ENCODE measurements around the gene RAI1. TPM values are rescaled to one million over a fixed set of nuclear protein-coding genes. Genes with fewer than 3 reads are reported as not detected.
A peak's percentile ranks its signal among the peaks of the same experiment; 100 is the strongest.

RAI1 gene
- total and polyA plus RNA-seq, 2 of the 13 experiments (the other 11 are each of a cell fraction or from before 2014, with no cell fraction given): 3.4 to 5.2 TPM

GRCh38 chr17:17835415-17836249 lies 154.4 kb downstream of the RAI1 start (continued):
- TF ChIP-seq FOXP1 (IDR thresholded peaks at IDR 0.05): no peak
- TF ChIP-seq FOXP1 (CRISPR knock-in tag; IDR thresholded peaks at IDR 0.05): no peak
- TF ChIP-seq ETV5 (CRISPR knock-in tag; IDR thresholded peaks at IDR 0.05; ENCODE audit: borderline replicate concordance): no peak
- no peak for TF ChIP-seq NFKB2 (CRISPR knock-in tag; IDR thresholded peaks at IDR 0.05; ENCODE audit: borderline replicate concordance)
- no peak; the same call in 1 of the 2 replicates for TF ChIP-seq ZNF160 (CRISPR knock-in tag; IDR thresholded peaks at IDR 0.05)
- no peak for TF ChIP-seq ZNF768 (CRISPR knock-in tag; IDR thresholded peaks at IDR 0.05)
- TF ChIP-seq ZSCAN31 (CRISPR knock-in tag; IDR thresholded peaks at IDR 0.05; ENCODE audit: low read depth): no peak
- TF ChIP-seq ZNF263 (CRISPR knock-in tag; IDR thresholded peaks at IDR 0.05): no peak
- TF ChIP-seq NFYB (CRISPR knock-in tag; IDR thresholded peaks at IDR 0.05): no peak
- TF ChIP-seq, protein P1, sequence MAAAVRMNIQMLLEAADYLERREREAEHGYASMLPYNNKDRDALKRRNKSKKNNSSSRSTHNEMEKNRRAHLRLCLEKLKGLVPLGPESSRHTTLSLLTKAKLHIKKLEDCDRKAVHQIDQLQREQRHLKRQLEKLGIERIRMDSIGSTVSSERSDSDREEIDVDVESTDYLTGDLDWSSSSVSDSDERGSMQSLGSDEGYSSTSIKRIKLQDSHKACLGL (CRISPR knock-in tag; IDR thresholded peaks at IDR 0.05): no peak; the same call in 1 of the 2 replicates
- TF ChIP-seq ZNF607 (CRISPR knock-in tag; IDR thresholded peaks at IDR 0.05; ENCODE audit: borderline replicate concordance): peak; percentile 93; the same call in 1 of the 2 replicates
- TF ChIP-seq HNRNPH1 (optimal IDR thresholded peaks at IDR 0.05; ENCODE audit: low read depth, low read length): no peak
- TF ChIP-seq, protein P2, sequence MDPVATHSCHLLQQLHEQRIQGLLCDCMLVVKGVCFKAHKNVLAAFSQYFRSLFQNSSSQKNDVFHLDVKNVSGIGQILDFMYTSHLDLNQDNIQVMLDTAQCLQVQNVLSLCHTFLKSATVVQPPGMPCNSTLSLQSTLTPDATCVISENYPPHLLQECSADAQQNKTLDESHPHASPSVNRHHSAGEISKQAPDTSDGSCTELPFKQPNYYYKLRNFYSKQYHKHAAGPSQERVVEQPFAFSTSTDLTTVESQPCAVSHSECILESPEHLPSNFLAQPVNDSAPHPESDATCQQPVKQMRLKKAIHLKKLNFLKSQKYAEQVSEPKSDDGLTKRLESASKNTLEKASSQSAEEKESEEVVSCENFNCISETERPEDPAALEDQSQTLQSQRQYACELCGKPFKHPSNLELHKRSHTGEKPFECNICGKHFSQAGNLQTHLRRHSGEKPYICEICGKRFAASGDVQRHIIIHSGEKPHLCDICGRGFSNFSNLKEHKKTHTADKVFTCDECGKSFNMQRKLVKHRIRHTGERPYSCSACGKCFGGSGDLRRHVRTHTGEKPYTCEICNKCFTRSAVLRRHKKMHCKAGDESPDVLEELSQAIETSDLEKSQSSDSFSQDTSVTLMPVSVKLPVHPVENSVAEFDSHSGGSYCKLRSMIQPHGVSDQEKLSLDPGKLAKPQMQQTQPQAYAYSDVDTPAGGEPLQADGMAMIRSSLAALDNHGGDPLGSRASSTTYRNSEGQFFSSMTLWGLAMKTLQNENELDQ (CRISPR knock-in tag; IDR thresholded peaks at IDR 0.05; ENCODE audit: borderline replicate concordance): no peak
- TF ChIP-seq PBX3 (CRISPR knock-in tag; IDR thresholded peaks at IDR 0.05; ENCODE audit: borderline replicate concordance): no peak
- TF ChIP-seq DNMT1 (CRISPR knock-in tag; IDR thresholded peaks at IDR 0.05): no peak
- TF ChIP-seq ZNF616 (CRISPR knock-in tag; IDR thresholded peaks at IDR 0.05; ENCODE audit: low read depth): no peak
- TF ChIP-seq NR3C1 (CRISPR knock-in tag; IDR thresholded peaks at IDR 0.05): no peak
- TF ChIP-seq ZNF569 (CRISPR knock-in tag; IDR thresholded peaks at IDR 0.05; ENCODE audit: borderline replicate concordance): no peak
- no peak for TF ChIP-seq HMGA1 (CRISPR knock-in tag; conservative IDR thresholded peaks at IDR 0.05)
- no peak for TF ChIP-seq NONO (IDR thresholded peaks at IDR 0.05)
- no peak for TF ChIP-seq NONO (CRISPR knock-in tag; conservative IDR thresholded peaks at IDR 0.05)
- TF ChIP-seq ZNF773 (CRISPR knock-in tag; IDR thresholded peaks at IDR 0.05; ENCODE audit: borderline replicate concordance): no peak
- TF ChIP-seq ZNF674 (CRISPR knock-in tag; IDR thresholded peaks at IDR 0.05; ENCODE audit: low read depth): no peak
- no peak for TF ChIP-seq CHCHD3 (CRISPR knock-in tag; IDR thresholded peaks at IDR 0.05)
- TF ChIP-seq ZNF292 (CRISPR knock-in tag; IDR thresholded peaks at IDR 0.05; ENCODE audit: borderline replicate concordance, low read depth): peak; percentile 20; the same call in 1 of the 2 replicates
- TF ChIP-seq ZNF513 (CRISPR knock-in tag; conservative IDR thresholded peaks at IDR 0.05): no peak

All from HepG2 (cell line).